HG02678 (cell line): Measurements from ENCODE around the gene ATP6V1B1.

Source experiments
- ATAC-seq: cut with Tn5 transposase; IDR thresholded peaks from one replicate; pipeline ENCODE4 v1.9.1; 2021; ENCODE audit warnings: mild to moderate bottlenecking, moderate library complexity; ENCODE audit not compliant: unreplicated experiment

Gene ATP6V1B1

GRCh38 chr2:70926042-70926441, 9.7 kb upstream of the ATP6V1B1 start:
- no peak for ATAC-seq

- ATAC-seq = no peak
Measured at GRCh38 chr2:70927138-70927537, 8.6 kb upstream of the ATP6V1B1 start.

- no peak for ATAC-seq
Measured at GRCh38 chr2:70927641-70928040, 8.1 kb upstream of the ATP6V1B1 start.

GRCh38 chr2:70928366-70928765, 7.3 kb upstream of the ATP6V1B1 start:
- no peak for ATAC-seq

GRCh38 chr2:70930371-70931329, 5.0 kb upstream of the ATP6V1B1 start:
- ATAC-seq = no peak

- no peak for ATAC-seq
Measured at GRCh38 chr2:70931376-70932000, 4.2 kb upstream of the ATP6V1B1 start.

- ATAC-seq = no peak
Measured at GRCh38 chr2:70932631-70933230, 3.0 kb upstream of the ATP6V1B1 start.

GRCh38 chr2:70934981-70935380, 719 bp upstream of the ATP6V1B1 start:
- no peak for ATAC-seq

- ATAC-seq = no peak
Measured at GRCh38 chr2:70936165-70936978, 672 bp downstream of the ATP6V1B1 start.

GRCh38 chr2:70936979-70937811, 1.5 kb downstream of the ATP6V1B1 start:
- ATAC-seq = no peak

- no peak for ATAC-seq
Measured at GRCh38 chr2:70937866-70938585, 2.3 kb downstream of the ATP6V1B1 start.

GRCh38 chr2:70938586-70938950, 2.9 kb downstream of the ATP6V1B1 start:
- no peak for ATAC-seq

- ATAC-seq = no peak
Measured at GRCh38 chr2:70939001-70939838, 3.5 kb downstream of the ATP6V1B1 start.

- ATAC-seq = no peak
Measured at GRCh38 chr2:70939839-70940580, 4.3 kb downstream of the ATP6V1B1 start.

GRCh38 chr2:70941186-70941585, 5.5 kb downstream of the ATP6V1B1 start:
- no peak for ATAC-seq

- no peak for ATAC-seq
Measured at GRCh38 chr2:70941701-70942100, 6.0 kb downstream of the ATP6V1B1 start.

- ATAC-seq = no peak
Measured at GRCh38 chr2:70942396-70943204, 6.9 kb downstream of the ATP6V1B1 start.
